ENCODE data around the gene CYBC1. TPM values are rescaled to one million over a fixed set of nuclear protein-coding genes. Genes with fewer than 3 reads are reported as not detected.

CYBC1 gene
- total RNA-seq, 1 experiment from 2014 or later: 95.4 TPM

- CTCF ChIA-PET: interaction anchor here (0.6 kb wide), 1 partner anchor 64 kb away, joined by 4 read pairs; no protein-coding TSS in a partner anchor
- DNase-seq (ENCODE audit: low read depth, low spot score): no peak
- no peaks in the 10 kb centered on the region for H3K9me2 ChIP-seq (ENCODE audit: insufficient read depth)
- H3K27ac ChIP-seq (ENCODE audit: low read depth, low read length): no peak overlapping the region
- no peaks in the 10 kb centered on the region for H4K20me1 ChIP-seq (ENCODE audit: insufficient read depth)
- ATAC-seq: no peak
- no peak overlapping the region for H3K4me3 ChIP-seq (replicated peaks in 1 of 2; ENCODE audit: low read depth in 1 of 2, low read length in 2 of 2)
- H2AFZ ChIP-seq (ENCODE audit: low read depth, low read length, poor library complexity, severe bottlenecking): no peak overlapping the region
- H3K79me2 ChIP-seq (ENCODE audit: insufficient read depth, low read length): no peaks in the 10 kb centered on the region
- H3K9me3 ChIP-seq (ENCODE audit: control insufficient read depth in 1 of 2, insufficient read depth in 1 of 2, low read depth in 1 of 2, low read length in 2 of 2): no peaks in the 10 kb centered on the region
- intact Hi-C loops (cut with micrococcal nuclease): no loop called here
- BruUV-seq (replicated peaks): no TSS peak
- no peaks in the 10 kb centered on the region for H3K4me1 ChIP-seq (ENCODE audit: control insufficient read depth in 1 of 2, insufficient read depth in 2 of 2, low read length in 2 of 2)
- TF ChIP-seq EZH2phosphoT487 (IDR thresholded peaks at IDR 0.05; ENCODE audit: borderline replicate concordance) (no peak), ATF3 (IDR thresholded peaks at IDR 0.05) (no peak), ELF1 (IDR thresholded peaks at IDR 0.05; ENCODE audit: borderline replicate concordance, low read depth) (no peak), POLR2A (IDR thresholded peaks at IDR 0.05; ENCODE audit: borderline replicate concordance, extremely low read depth, insufficient read depth, insufficient read length) (no peak), POLR2AphosphoS5 (IDR thresholded peaks at IDR 0.05; ENCODE audit: low read depth, low read length) (no peak), EZH2 (IDR thresholded peaks at IDR 0.05) (no peak)
- H3K36me3 ChIP-seq (ENCODE audit: control insufficient read depth in 1 of 2, insufficient read depth in 2 of 2, low read length in 2 of 2): peaks cover 29 to 50% of the 10 kb centered on the region in 2 experiments; a peak in 3 of 4 replicates
- no peak overlapping the region for H3K9ac ChIP-seq (ENCODE audit: low read length)
- POLR2A ChIA-PET: no interaction called here
- no peaks in the 10 kb centered on the region for H3K27me3 ChIP-seq (ENCODE audit: insufficient read depth, low read length)
- RAD21 ChIA-PET (ENCODE audit: low non-redundant PET in 1 of 2, low total read pairs in 2 of 2, uncharacterized antibody in 2 of 2, unreplicated experiment in 2 of 2): no interaction called here
- no peak overlapping the region for H3K4me2 ChIP-seq (ENCODE audit: low read length)
Observed at GRCh38 chr17:82480318-82480717, 29.8 kb upstream of the CYBC1 start.

GRCh38 chr17:82479602-82480001 lies 29.1 kb upstream of the CYBC1 start:
- Histone ChIP-seq H3K79me2 (ENCODE audit: insufficient read depth, low read length) (no peaks in the 10 kb centered on the region), H3K4me3 (replicated peaks in 1 of 2; ENCODE audit: low read depth in 1 of 2, low read length in 2 of 2) (no peak overlapping the region), H3K27ac (ENCODE audit: low read depth, low read length) (no peak overlapping the region), H3K9me2 (ENCODE audit: insufficient read depth) (no peaks in the 10 kb centered on the region), H3K9me3 (ENCODE audit: control insufficient read depth in 1 of 2, insufficient read depth in 1 of 2, low read depth in 1 of 2, low read length in 2 of 2) (no peaks in the 10 kb centered on the region), H3K4me2 (ENCODE audit: low read length) (no peak overlapping the region), H3K36me3 (ENCODE audit: control insufficient read depth in 1 of 2, insufficient read depth in 2 of 2, low read length in 2 of 2) (peaks cover 28 to 49% of the 10 kb centered on the region in 2 experiments; a peak in 3 of 4 replicates), H3K9ac (ENCODE audit: low read length) (no peak overlapping the region), H2AFZ (ENCODE audit: low read depth, low read length, poor library complexity, severe bottlenecking) (no peak overlapping the region), H3K4me1 (ENCODE audit: control insufficient read depth in 1 of 2, insufficient read depth in 2 of 2, low read length in 2 of 2) (no peaks in the 10 kb centered on the region), H3K27me3 (ENCODE audit: insufficient read depth, low read length) (no peaks in the 10 kb centered on the region), H4K20me1 (ENCODE audit: insufficient read depth) (no peaks in the 10 kb centered on the region)
- intact Hi-C loops (cut with micrococcal nuclease): no loop called here
- DNase-seq (ENCODE audit: low read depth, low spot score) (no peak), ATAC-seq (no peak)
- POLR2A ChIA-PET: no interaction called here
- no TSS peak for BruUV-seq (replicated peaks)
- CTCF ChIA-PET: no interaction called here
- TF ChIP-seq TCF7L2 (IDR thresholded peaks at IDR 0.05; ENCODE audit: borderline replicate concordance, extremely low read depth, insufficient read depth, insufficient read length) (no peak), REST (IDR thresholded peaks at IDR 0.05; ENCODE audit: low read depth) (no peak), RAD21 (IDR thresholded peaks at IDR 0.05; ENCODE audit: low read depth) (no peak), POLR2AphosphoS5 (IDR thresholded peaks at IDR 0.05; ENCODE audit: low read depth, low read length) (no peak), MAX (IDR thresholded peaks at IDR 0.05) (no peak), CBX3 (IDR thresholded peaks at IDR 0.05; ENCODE audit: low read depth) (no peak), FOSL1 (IDR thresholded peaks at IDR 0.05; ENCODE audit: low read depth) (no peak), JUND (IDR thresholded peaks at IDR 0.05) (no peak), EZH2 (IDR thresholded peaks at IDR 0.05) (no peak), YY1 (IDR thresholded peaks at IDR 0.05; ENCODE audit: extremely low read depth, insufficient replicate concordance, low read depth, low read length) (no peak), CTCF (IDR thresholded peaks at IDR 0.05 in 2 of 3, conservative IDR thresholded peaks at IDR 0.05 in 1 of 3; ENCODE audit: borderline replicate concordance in 1 of 3, insufficient read depth in 1 of 3, low read depth in 2 of 3, low read length in 2 of 3) (no peak), ZFX (IDR thresholded peaks at IDR 0.05) (no peak), EGR1 (IDR thresholded peaks at IDR 0.05; ENCODE audit: low read depth) (no peak)
- RAD21 ChIA-PET (ENCODE audit: low non-redundant PET in 1 of 2, low total read pairs in 2 of 2, uncharacterized antibody in 2 of 2, unreplicated experiment in 2 of 2): no interaction called here

All from HCT116 (cell line).